SU-DHL-6 (cell line): ENCODE results near the gene OR11H6.
"Not testable (repeated sequence)": the region's sequence is repeated elsewhere in the genome, so short reads cannot be mapped to it uniquely, and the experiment has no call there.

Experiments used
- H2AFZ ChIP-seq: fragments of 200-600 bp; sonication (generic); 2 replicates; pipeline ENCODE4 v1.6.1; 2014; ENCODE audit warnings: low read depth, mild to moderate bottlenecking, moderate library complexity, mixed read lengths, antibody characterized with exemption, low read length; ENCODE audit not compliant: severe bottlenecking
- H3F3A ChIP-seq: fragments of 200-600 bp; shearing (Covaris generic); 2 replicates; pipeline ENCODE4 v1.6.0; 2016; ENCODE audit warnings: antibody characterized with exemption, mild to moderate bottlenecking; ENCODE audit not compliant: insufficient read depth
- H3K27ac ChIP-seq: fragments of 200-600 bp; sonication (generic); 2 replicates; pipeline ENCODE4 v1.5.1; 2016; ENCODE audit warnings: low read depth, mild to moderate bottlenecking, low read length, moderate library complexity, mixed read lengths
- H3K27me3 ChIP-seq: fragments of 200-600 bp; sonication (generic), shearing (Covaris generic); 2 replicates; pipeline ENCODE4 v1.6.0; 2014; ENCODE audit warnings: mild to moderate bottlenecking, low read length
- H3K36me3 ChIP-seq: fragments of 200-600 bp; sonication (generic); 2 replicates; pipeline ENCODE4 v1.6.1; 2014; ENCODE audit warnings: mild to moderate bottlenecking, low read length, mixed read lengths
- H3K4me2 ChIP-seq: fragments of 300-600, 200-600 bp; shearing (Covaris generic), sonication (generic); 2 replicates; pipeline ENCODE4 v1.6.0; 2014; ENCODE audit warnings: low read length, low read depth, mild to moderate bottlenecking; ENCODE audit not compliant: poor library complexity, severe bottlenecking
- H3K4me3 ChIP-seq: fragments of 200-600 bp; sonication (generic); 2 replicates; pipeline ENCODE4 v1.5.1; 2014; ENCODE audit warnings: antibody characterized with exemption, low read length, mild to moderate bottlenecking, mixed read lengths; ENCODE audit not compliant: insufficient read depth, poor library complexity, severe bottlenecking
- H3K79me2 ChIP-seq: fragments of 200-600 bp; sonication (generic); 2 replicates; pipeline ENCODE4 v1.6.1; 2014; ENCODE audit warnings: mild to moderate bottlenecking, low read length, moderate library complexity; ENCODE audit not compliant: insufficient read depth
- H3K9ac ChIP-seq: fragments of 200-600 bp; sonication (generic); 2 replicates; pipeline ENCODE4 v1.7.0; 2014; ENCODE audit warnings: mild to moderate bottlenecking, low read length
- H3K9me2 ChIP-seq: fragments of 200-600 bp; sonication (generic); replicated peaks from 2 replicates; pipeline ENCODE4 v1.6.1; 2014; ENCODE audit warnings: low read length; ENCODE audit not compliant: insufficient read depth
- H3K9me3 ChIP-seq: fragments of 200-600 bp; sonication (generic); 2 replicates; pipeline ENCODE4 v1.6.1; 2014; ENCODE audit warnings: low read length, mixed read lengths; ENCODE audit not compliant: insufficient read depth
- H4K20me1 ChIP-seq: fragments of 200-600 bp; sonication (generic); 2 replicates; pipeline ENCODE4 v1.6.1; 2014; ENCODE audit warnings: low read depth, mild to moderate bottlenecking, antibody characterized with exemption, low read length, moderate library complexity, mixed read lengths
- CTCF ChIP-seq: fragments of 200-600 bp; sonication (generic); IDR thresholded peaks from one replicate; pipeline ENCODE4 v1.5.1; 2017; ENCODE audit warnings: antibody characterized with exemption, mild to moderate bottlenecking, low read length, moderate library complexity; ENCODE audit not compliant: insufficient read depth, poor library complexity, severe bottlenecking
- EZH2phosphoT487 ChIP-seq: fragments of 200-600 bp; sonication (generic), shearing (Covaris generic); conservative IDR thresholded peaks from 2 replicates; pipeline ENCODE4 v1.6.1; 2018; ENCODE audit warnings: mild to moderate bottlenecking, antibody characterized with exemption, low read length, moderate library complexity, mixed read lengths

The OR11H6 gene

DNA sequence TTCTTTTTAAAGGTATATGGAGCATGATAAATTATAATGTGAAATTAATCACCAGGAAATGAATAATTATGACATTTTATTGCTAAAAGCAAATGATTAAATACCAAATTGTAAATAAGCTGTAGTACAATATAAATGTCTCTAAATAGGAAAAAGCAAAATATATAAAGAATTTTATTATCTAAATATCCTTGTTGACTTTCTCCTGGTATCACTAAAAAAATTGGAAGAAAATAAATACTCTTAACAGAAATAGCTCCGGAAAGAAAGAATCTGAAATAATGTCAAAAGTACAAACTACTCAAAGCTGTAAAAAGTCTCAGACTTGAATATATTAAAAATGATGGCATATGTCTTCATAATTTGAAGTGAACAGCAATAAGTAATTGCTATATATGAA lies 5.2 kb downstream of the OR11H6 start, which contains the start of gene OR11H7:
OR11H7 (plus strand) TSS at position 301 of the 400 bp plus-strand sequence.
- Histone ChIP-seq H3K9ac (no peak within 1 kb of the TSS), H3K36me3 (no peaks in the 10 kb centered on the region), H3K9me2 (no peaks in the 10 kb centered on the region), H3K9me3 (no peaks in the 10 kb centered on the region), H3F3A (no peaks in the 10 kb centered on the region), H3K27me3 (no peaks in the 10 kb centered on the region), H3K27ac (no peak within 1 kb of the TSS), H4K20me1 (no peaks in the 10 kb centered on the region), H3K4me2 (no peak within 1 kb of the TSS), H3K4me3 (no peak within 1 kb of the TSS), H2AFZ (no peak within 1 kb of the TSS), H3K79me2 (no peaks in the 10 kb centered on the region)
- TF ChIP-seq EZH2phosphoT487, result no peak
- TF ChIP-seq CTCF, result no peak

DNA sequence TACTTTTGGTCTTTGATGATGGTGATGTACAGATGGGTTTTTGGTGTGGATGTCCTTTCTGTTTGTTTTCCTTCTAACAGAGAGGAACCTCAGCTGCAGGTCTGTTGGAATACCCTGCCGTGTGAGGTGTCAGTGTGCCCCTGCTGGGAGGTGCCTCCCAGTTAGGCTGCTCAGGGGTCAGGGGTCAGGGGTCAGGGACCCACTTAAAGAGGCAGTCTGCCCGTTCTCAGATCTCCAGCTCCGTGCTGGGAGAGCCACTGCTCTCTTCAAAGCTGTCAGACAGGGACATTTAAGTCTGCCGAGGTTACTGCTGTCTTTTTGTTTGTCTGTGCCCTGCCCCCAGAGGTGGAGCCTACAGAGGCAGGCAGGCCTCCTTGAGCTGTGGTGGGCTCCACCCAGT lies 11.9 kb downstream of the OR11H6 start:
- not testable (repeated sequence) for H3K27ac ChIP-seq, H3K36me3 ChIP-seq, H3K9me3 ChIP-seq, H3F3A ChIP-seq, H3K27me3 ChIP-seq, H2AFZ ChIP-seq, H3K4me2 ChIP-seq, H3K9me2 ChIP-seq, H3K4me3 ChIP-seq, H3K79me2 ChIP-seq, H4K20me1 ChIP-seq, H3K9ac ChIP-seq

DNA sequence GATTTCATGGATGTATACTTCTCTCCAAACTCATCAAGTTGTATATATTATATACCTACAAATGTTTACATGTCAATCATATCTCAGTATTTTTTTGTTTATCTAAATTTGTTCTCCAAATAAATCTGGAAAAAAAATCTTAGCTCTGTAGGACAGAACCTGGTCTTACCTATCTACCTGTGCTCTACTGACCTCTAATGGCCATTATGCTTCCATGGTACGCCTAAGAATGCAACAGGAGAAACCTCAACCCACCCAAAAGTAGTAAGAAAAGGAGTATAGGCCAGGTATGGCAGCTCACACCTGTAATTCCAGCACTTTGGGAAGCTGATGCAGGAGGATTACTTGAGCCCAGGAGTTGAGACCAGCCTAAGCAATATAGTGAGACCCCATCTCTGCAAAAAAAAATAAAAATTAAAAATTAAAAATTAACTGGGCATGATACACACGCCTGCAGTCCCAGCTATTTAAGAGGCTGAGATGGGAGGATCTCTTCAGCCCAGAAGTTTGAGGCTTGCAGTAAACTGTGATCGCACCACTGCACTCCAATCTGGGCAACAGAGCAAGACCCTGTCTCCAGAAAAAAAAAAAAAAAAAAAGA lies 24.2 kb downstream of the OR11H6 start:
- H3F3A ChIP-seq, result no peaks in the 10 kb centered on the region
- H3K9me2 ChIP-seq, result no peaks in the 10 kb centered on the region
- no peaks in the 10 kb centered on the region for H4K20me1 ChIP-seq
- no peaks in the 10 kb centered on the region for H3K79me2 ChIP-seq
- H3K4me2 ChIP-seq, result no peak overlapping the region
- no peaks in the 10 kb centered on the region for H3K9me3 ChIP-seq
- H3K4me3 ChIP-seq, result no peak overlapping the region
- no peak overlapping the region for H3K9ac ChIP-seq
- no peaks in the 10 kb centered on the region for H3K27me3 ChIP-seq
- TF ChIP-seq EZH2phosphoT487 (no peak), CTCF (peak; percentile 35)
- H3K36me3 ChIP-seq, result no peaks in the 10 kb centered on the region
- H3K27ac ChIP-seq, result no peak overlapping the region
- H2AFZ ChIP-seq, result no peak overlapping the region

- Histone ChIP-seq H3K4me3 (no peak overlapping the region), H2AFZ (no peak overlapping the region), H3K36me3 (no peaks in the 10 kb centered on the region), H4K20me1 (no peaks in the 10 kb centered on the region), H3K9me2 (no peaks in the 10 kb centered on the region), H3F3A (no peaks in the 10 kb centered on the region), H3K27ac (no peak overlapping the region), H3K79me2 (no peaks in the 10 kb centered on the region), H3K9me3 (no peaks in the 10 kb centered on the region), H3K9ac (no peak overlapping the region), H3K4me2 (no peak overlapping the region), H3K27me3 (no peaks in the 10 kb centered on the region)
- TF ChIP-seq EZH2phosphoT487 (no peak), CTCF (no peak)
These were observed 39.2 kb downstream of the OR11H6 start for GRCh38 chr14:20262642-20263128.

- H3K79me2 ChIP-seq, H4K20me1 ChIP-seq, H3K36me3 ChIP-seq, H3K4me2 ChIP-seq, H3K4me3 ChIP-seq, H3K9ac ChIP-seq, H3K9me2 ChIP-seq, H2AFZ ChIP-seq, H3K27me3 ChIP-seq, H3K9me3 ChIP-seq, H3K27ac ChIP-seq, H3F3A ChIP-seq: not testable (repeated sequence)
These were observed 40.9 kb downstream of the OR11H6 start for GRCh38 chr14:20264361-20264760.
